Embryonic facial prominence (tissue), 1 donor: Measurements from ENCODE around the gene TCTN1.
"Not testable (repeated sequence)": the region's sequence is repeated elsewhere in the genome, so short reads cannot be mapped to it uniquely, and the experiment has no call there.

ENCODE experiments used
- DNase-seq: peaks from one replicate; pipeline ENCODE4 v3.0.0-alpha.2; 2016; ENCODE audit errors: extremely low spot score

Gene TCTN1

GRCh38 chr12:110638796-110639195 lies 24.9 kb downstream of the TCTN1 start:
- no peak for DNase-seq

GRCh38 chr12:110639336-110640141 lies 25.6 kb downstream of the TCTN1 start:
- no peak for DNase-seq

- DNase-seq: no peak
Measured at GRCh38 chr12:110640275-110641025, 26.5 kb downstream of the TCTN1 start.

- DNase-seq: no peak
Measured at GRCh38 chr12:110641521-110641920, 27.6 kb downstream of the TCTN1 start.

GRCh38 chr12:110647631-110648040 lies 33.7 kb downstream of the TCTN1 start:
- DNase-seq: no peak

- no peak for DNase-seq
Measured at GRCh38 chr12:110649341-110649847, 35.5 kb downstream of the TCTN1 start.

- DNase-seq: not testable (repeated sequence)
Measured at GRCh38 chr12:110654238-110654637, 40.3 kb downstream of the TCTN1 start.

- no peak for DNase-seq
Measured at GRCh38 chr12:110656071-110656655, 42.2 kb downstream of the TCTN1 start.

- DNase-seq: no peak
Measured at GRCh38 chr12:110657747-110658146, 43.8 kb downstream of the TCTN1 start.

GRCh38 chr12:110658242-110658641 lies 44.3 kb downstream of the TCTN1 start:
- DNase-seq: no peak

- no peak for DNase-seq
Measured at GRCh38 chr12:110658878-110659277, 44.9 kb downstream of the TCTN1 start.

GRCh38 chr12:110661337-110661972 lies 47.5 kb downstream of the TCTN1 start:
- DNase-seq: no peak

- no peak for DNase-seq
Measured at GRCh38 chr12:110666892-110667291, 53.0 kb downstream of the TCTN1 start.

- DNase-seq: no peak
Measured at GRCh38 chr12:110667671-110668070, 53.7 kb downstream of the TCTN1 start.

GRCh38 chr12:110668480-110669192 lies 54.7 kb downstream of the TCTN1 start:
- DNase-seq: no peak

GRCh38 chr12:110669193-110669502 lies 55.2 kb downstream of the TCTN1 start:
- DNase-seq: no peak

GRCh38 chr12:110670161-110670701 lies 56.3 kb downstream of the TCTN1 start:
- no peak for DNase-seq

GRCh38 chr12:110676171-110676570 lies 62.2 kb downstream of the TCTN1 start:
- DNase-seq: no peak

- no peak for DNase-seq
Measured at GRCh38 chr12:110677206-110677911, 63.4 kb downstream of the TCTN1 start.

GRCh38 chr12:110677982-110678381 lies 64.1 kb downstream of the TCTN1 start:
- DNase-seq: no peak

GRCh38 chr12:110679201-110679600 lies 65.3 kb downstream of the TCTN1 start:
- no peak for DNase-seq
